CD4-positive, alpha-beta T cell treated with Interleukin-12 subunit alpha and Interleukin-12 subunit beta, for 1 hour (primary cell): ENCODE data around the gene ZDHHC14.
"Not testable (repeated sequence)": the region's sequence is repeated elsewhere in the genome, so short reads cannot be mapped to it uniquely, and the experiment has no call there.

Experiments
- DNase-seq: peaks from one replicate; pipeline ENCODE4 v3.0.0-alpha.2; 2020

Gene ZDHHC14

DNA sequence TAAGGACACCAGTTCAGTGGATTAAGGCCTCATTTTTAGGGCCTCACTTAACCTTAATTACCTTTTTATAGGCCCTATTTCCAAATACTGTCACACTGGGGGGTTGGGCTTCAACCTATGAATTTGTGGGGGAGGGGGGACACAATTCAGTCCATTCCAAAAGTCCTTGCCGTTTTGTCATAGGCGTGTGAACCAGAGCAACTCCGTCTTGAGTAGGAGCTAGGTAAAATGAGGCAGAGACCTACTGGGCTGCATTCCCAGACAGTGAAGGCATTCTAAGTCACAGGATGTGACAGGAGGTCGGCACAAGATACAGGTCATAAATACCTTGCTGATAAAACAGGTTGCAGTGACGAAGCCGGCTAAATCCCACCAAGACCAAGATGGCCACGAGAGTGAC, 328.6 kb downstream of the ZDHHC14 start:
- no peak for DNase-seq

DNA sequence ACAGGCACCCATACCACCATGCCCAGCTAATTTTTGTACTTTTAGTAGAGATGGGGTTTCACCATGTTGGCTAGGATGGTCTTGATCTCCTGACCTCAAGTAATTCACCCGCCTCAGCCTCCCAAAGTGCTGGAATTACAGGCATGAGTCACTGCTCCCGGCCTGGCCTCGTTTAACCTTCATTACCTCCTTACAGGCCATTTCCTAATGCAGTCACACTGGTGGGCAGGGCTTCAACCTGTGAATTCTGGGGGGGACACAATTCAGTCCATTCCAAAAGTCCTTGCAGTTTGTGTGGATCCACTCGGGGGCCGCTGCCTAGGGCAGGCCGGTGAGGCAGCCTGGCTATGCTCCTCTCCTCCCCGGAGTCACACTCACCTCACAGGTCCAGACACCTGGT, 329.6 kb downstream of the ZDHHC14 start:
- no peak for DNase-seq

- no peak for DNase-seq
Observed at GRCh38 chr6:157711060-157711459, 330.1 kb downstream of the ZDHHC14 start.

- no peak for DNase-seq
Observed at GRCh38 chr6:157712585-157713295, 331.8 kb downstream of the ZDHHC14 start.

DNA sequence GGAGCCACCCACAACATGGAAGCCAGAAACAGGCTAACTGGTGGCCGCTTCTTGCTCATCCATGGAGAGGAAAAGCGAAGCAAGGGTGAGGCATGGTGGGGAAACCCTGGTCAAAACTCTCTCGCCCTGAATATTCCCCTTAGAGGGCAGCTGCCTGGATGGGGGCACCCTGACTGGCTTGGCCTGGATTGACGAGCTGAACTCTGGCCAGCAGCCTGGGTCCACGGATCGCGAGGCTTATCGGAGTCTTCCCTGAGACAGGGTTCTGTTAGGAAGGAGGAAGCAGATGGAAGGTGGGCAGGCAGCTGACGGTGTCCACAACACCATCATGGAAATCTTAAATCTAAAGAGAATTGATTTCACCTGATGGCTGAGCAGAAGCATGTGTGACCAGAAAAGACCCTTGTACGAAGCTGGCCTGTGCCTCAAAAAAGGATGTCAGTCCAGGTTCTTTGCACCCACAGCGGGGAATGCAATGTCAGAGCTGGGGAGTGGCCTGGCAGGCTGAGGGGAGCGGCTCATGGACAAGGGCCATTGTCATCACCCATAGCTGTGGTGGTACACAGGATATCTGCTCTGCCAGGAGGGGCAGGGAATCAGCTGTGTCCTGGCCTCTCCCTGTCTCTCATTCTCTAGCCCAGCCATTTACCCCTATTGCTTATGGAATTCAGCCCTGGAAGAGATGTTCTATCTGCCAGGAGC, 332.6 kb downstream of the ZDHHC14 start:
- DNase-seq, result no peak

DNA sequence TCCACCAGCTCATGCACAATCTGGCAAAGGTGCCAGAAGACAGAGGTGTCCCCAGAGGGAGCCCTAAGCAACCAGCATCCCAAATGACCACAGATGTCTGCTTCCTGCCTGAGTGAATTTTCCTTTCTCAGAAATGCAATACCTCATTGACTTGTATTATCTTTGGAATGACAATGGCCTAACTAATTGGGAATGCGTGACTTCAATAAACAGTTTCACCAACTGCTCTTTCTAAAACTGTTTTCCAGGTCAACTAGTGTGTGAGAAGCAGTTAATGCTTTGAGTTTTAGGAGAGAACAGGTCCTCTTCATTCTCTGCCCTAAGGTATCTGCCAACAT, 333.1 kb downstream of the ZDHHC14 start:
- no peak for DNase-seq

- no peak for DNase-seq
Observed at GRCh38 chr6:157715728-157716164, 334.8 kb downstream of the ZDHHC14 start.

DNA sequence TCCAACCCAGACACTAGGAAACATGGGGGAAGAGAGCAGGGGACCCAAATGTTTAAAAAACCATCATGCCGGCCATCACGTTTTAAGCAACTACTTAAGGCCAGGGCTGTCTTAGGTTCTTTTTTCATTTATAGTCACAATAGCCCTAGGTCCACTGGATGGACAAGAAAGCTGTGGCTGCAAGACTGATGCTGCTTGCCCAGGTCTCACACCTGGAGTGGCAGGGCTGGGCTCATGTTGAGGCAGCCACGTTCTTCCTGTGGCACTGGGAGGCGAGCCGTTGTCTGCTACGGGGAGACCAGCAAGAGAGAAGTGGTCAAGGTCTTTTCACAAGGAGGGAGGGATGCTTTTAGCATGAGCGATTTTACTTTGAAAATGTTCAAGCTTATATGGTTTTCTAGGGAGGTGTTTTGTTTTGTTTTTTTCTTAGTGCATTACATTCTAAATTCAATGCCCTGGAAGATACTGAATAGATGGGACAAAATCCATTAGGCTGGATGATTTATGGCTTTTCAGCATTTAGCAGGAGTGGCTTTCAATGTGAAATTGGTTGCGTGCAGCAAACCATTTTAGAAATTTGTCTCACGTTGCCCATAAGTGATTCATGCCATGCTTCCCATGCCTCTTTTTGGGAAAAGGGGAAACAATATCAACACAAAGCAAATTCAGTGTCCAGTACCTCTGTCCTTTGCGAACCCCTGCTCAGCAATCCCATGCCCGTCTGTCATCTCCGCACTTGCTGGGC, 335.4 kb downstream of the ZDHHC14 start:
- DNase-seq, result no peak

- DNase-seq, result no peak
Observed at GRCh38 chr6:157717340-157717748, 336.4 kb downstream of the ZDHHC14 start.

DNA sequence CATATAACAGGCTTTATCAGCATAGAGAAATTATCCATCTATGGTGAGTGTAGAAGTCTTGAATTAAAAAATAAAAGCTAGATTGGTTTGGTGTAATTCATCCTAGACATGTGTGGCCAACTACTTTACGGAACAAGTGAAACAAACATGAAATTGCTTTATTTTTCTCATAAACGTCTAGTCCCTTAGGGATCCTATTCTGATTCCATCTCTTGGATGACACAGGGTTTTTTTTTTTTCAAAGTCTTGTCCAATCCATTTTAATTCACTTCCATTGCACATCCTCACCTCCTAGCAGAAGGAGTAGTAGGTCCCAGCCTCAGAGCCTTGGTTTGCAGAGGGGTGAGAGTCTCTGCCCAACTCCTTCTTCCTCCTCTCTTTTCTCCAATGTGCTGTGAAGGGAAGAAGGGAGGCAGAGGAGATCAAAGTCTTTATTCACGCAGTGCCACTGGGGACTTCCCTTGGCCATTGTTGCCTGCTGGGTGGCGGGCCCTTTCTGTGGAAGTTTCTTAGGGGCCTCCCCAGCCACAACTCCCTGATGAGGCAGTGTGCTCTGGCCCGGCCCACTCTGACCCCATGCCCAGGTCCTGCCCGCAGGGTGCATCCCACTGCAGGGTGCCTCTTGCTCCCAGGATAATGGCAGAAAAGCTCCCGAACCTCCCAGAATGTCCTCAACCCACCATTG, 337.7 kb downstream of the ZDHHC14 start:
- no peak for DNase-seq

GRCh38 chr6:157720964-157721363, 340.0 kb downstream of the ZDHHC14 start:
- not testable (repeated sequence) for DNase-seq

- no peak for DNase-seq
Observed at GRCh38 chr6:157721426-157721825, 340.4 kb downstream of the ZDHHC14 start.

- DNase-seq, result no peak
Observed at GRCh38 chr6:157721830-157722229, 340.8 kb downstream of the ZDHHC14 start.

DNA sequence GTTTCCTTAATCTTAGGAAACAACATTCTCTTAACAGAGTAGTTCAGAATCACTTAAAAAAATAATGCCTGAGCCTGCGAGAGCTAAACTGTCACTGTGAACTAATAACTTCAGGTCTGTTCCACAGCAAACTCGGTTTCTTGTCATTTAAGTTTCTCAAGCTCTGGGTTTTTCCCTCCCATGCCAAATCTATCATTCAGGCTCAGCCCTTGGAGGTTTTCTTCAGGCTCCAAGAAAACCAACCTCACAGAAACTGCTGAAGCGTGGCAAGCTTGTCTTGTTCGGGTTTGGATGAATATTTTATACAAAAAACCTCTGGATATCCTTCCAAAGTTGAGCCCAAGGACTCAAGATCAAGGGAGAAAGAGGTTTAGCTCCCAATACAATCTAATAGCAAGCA, 342.4 kb downstream of the ZDHHC14 start:
- DNase-seq, result no peak

- no peak for DNase-seq
Observed at GRCh38 chr6:157724138-157724820, 343.3 kb downstream of the ZDHHC14 start.

DNA sequence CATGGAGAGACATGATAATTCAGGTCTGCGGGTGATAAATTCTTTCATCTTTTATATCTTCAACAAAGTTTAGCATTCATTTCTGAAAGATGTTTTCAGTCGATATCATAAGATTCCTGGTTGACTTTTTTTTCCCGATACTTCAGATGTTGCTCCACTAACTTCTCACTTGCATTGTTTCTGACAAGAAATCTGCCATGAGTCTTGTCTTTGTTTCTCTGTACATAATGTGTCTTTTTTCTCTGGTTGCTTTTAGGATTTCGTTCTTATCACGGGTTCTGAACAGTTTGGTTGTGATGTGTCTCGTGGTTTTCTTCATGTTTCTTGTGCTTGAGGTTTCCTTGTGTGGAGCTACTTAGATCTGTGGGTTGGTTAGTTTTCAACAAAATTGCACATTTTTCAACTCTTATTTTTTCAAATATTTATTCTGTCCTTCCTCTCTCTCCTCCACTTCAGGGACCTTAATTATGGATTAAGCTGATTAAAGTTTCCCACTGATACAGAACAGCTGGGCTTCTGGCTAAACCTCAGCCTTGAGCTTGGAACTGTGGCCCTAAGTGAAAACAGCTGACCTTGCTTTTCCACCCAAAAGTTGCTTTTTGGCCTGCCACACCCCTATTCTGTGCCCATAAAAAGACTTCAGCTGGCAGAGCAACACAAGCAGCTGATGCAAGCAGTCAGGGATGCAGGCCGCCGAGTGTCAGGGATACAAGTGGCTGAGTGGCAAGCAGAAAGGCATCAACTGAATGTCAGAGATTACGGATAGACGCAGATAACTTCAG, 344.2 kb downstream of the ZDHHC14 start:
- no peak for DNase-seq

DNA sequence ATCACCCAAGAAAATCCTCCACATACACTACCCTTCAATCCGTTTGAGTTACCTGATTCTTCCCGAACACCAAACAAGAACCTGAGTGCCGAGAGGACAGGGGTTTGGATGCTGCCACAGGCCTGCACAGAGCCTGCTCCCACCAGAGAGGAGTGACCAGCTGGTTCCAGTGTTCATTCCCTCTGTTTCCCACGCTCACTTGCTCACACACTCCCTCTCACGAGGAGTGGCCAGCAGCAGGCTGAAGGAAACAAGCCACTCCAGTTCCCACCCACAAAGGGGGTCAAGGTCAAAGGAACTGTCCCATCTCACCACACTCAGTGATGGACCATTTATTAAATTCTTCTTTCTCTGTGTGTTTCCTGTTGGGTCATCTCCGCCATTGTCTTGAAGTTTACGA, 344.8 kb downstream of the ZDHHC14 start:
- DNase-seq, result no peak

- no peak for DNase-seq
Observed at GRCh38 chr6:157726892-157727628, 346.1 kb downstream of the ZDHHC14 start.
